HepG2 (cell line): Measurements from ENCODE around the gene RNU7-1. TPM values are rescaled to one million over a fixed set of nuclear protein-coding genes. Genes with fewer than 3 reads are reported as not detected.
A peak's percentile ranks its signal among the peaks of the same experiment; 100 is the strongest.

Experiments
- FOXP1 ChIP-seq, 2 experiments: fragments of 450-650 bp in 1 of 2; IDR thresholded peaks; 2 replicates each; pipeline ENCODE4 v1.6.1; 2017 to 2018; ENCODE audit warnings: antibody characterized with exemption in 1 of 2
- HOXA5 ChIP-seq: sonication (generic); formaldehyde crosslinking; IDR thresholded peaks from 2 replicates; pipeline ENCODE4 v1.4.0; 2020; ENCODE audit warnings: missing genetic modification reagents
- MAZ ChIP-seq, 2 experiments: sonication (generic) in 1 of 2; formaldehyde crosslinking in 1 of 2; IDR thresholded peaks; 2 replicates each; pipeline versions ENCODE4 v1.5.0 to v1.6.1; 2012 to 2020; ENCODE audit warnings: low read depth in 2 of 2, mild to moderate bottlenecking in 2 of 2, borderline replicate concordance in 1 of 2, improper control_type of control experiment in 1 of 2, low read length in 1 of 2, missing genetic modification reagents in 1 of 2, moderate library complexity in 1 of 2
- PCBP2 ChIP-seq: fragments of 200-400 bp; formaldehyde crosslinking; optimal IDR thresholded peaks from 2 replicates; pipeline ENCODE3; 2018; ENCODE audit warnings: low read length, low read depth; ENCODE audit not compliant: poor library complexity, severe bottlenecking
- RBM39 ChIP-seq: fragments of 200-400 bp; formaldehyde crosslinking; IDR thresholded peaks from one replicate; pipeline ENCODE4 v1.6.1; 2018; ENCODE audit warnings: antibody characterized with exemption, mild to moderate bottlenecking, low read depth, low read length; ENCODE audit not compliant: poor library complexity, severe bottlenecking
- TCF12 ChIP-seq, 2 experiments: fragments of 450-650 bp in 1 of 2; sonication (generic) in 1 of 2; formaldehyde crosslinking in 1 of 2; IDR thresholded peaks; 2 replicates each; pipeline versions ENCODE4 v1.6.1 to v1.8.0; 2017 to 2022; ENCODE audit warnings: antibody characterized with exemption in 1 of 2, mild to moderate bottlenecking in 1 of 2, missing genetic modification reagents in 1 of 2, moderate library complexity in 1 of 2
- THAP11 ChIP-seq: IDR thresholded peaks from 2 replicates; pipeline ENCODE4 v1.6.1; 2016; ENCODE audit warnings: missing biosample characterization, missing genetic modification reagents
- ZBTB21 ChIP-seq: sonication (generic); formaldehyde crosslinking; IDR thresholded peaks from 2 replicates; pipeline ENCODE4 v1.4.0; 2020; ENCODE audit warnings: missing genetic modification reagents
- ZNF12 ChIP-seq: sonication (generic); formaldehyde crosslinking; IDR thresholded peaks from 2 replicates; pipeline ENCODE4 v1.5.0; 2020; ENCODE audit warnings: missing genetic modification reagents
- ZNF207 ChIP-seq: fragments of 450-650 bp; IDR thresholded peaks from 2 replicates; pipeline ENCODE4 v1.6.1; 2016; ENCODE audit warnings: antibody characterized with exemption, borderline replicate concordance
- ZNF33B ChIP-seq: sonication (generic); formaldehyde crosslinking; IDR thresholded peaks from 2 replicates; pipeline ENCODE4 v1.5.1; 2020; ENCODE audit warnings: mild to moderate bottlenecking, missing genetic modification reagents
- ZNF672 ChIP-seq: sonication (generic); formaldehyde crosslinking; IDR thresholded peaks from 2 replicates; pipeline ENCODE4 v1.8.1; 2022; ENCODE audit warnings: missing genetic modification reagents
- ZNF709 ChIP-seq: sonication (generic); formaldehyde crosslinking; IDR thresholded peaks from 2 replicates; pipeline ENCODE4 v1.5.0; 2020; ENCODE audit warnings: mild to moderate bottlenecking, missing genetic modification reagents
- ZNF768 ChIP-seq: sonication (generic); formaldehyde crosslinking; IDR thresholded peaks from 2 replicates; pipeline ENCODE4 v1.4.0; 2020; ENCODE audit warnings: missing genetic modification reagents
- ZNF775 ChIP-seq: sonication (generic); formaldehyde crosslinking; IDR thresholded peaks from 2 replicates; pipeline ENCODE4 v1.4.0; 2020; ENCODE audit warnings: missing genetic modification reagents, mild to moderate bottlenecking, moderate library complexity, borderline replicate concordance
- ZNF777 ChIP-seq: sonication (generic); formaldehyde crosslinking; IDR thresholded peaks from 2 replicates; pipeline ENCODE4 v1.4.0; 2020; ENCODE audit warnings: missing genetic modification reagents
- polyA plus RNA-seq, 8 experiments: library from polyadenylated mRNA; depleted of rRNA in 3 of 8; stranded (reverse) in 7 of 8; unstranded in 1 of 8; fragments of >200 nt; fragmentation: Illumina TruSeq in 4 of 8; extraction: Trizol in 4 of 8; gene quantifications; 2 replicates each; pipeline versions ENCODE4 v1.2.1 to v1.2.3, GENCODE V29; 2011 to 2016; ENCODE audit warnings: low read depth in 4 of 8, missing spikeins in 1 of 8, mixed read lengths in 1 of 8; ENCODE audit not compliant: insufficient read depth in 1 of 8
- total RNA-seq, 5 experiments: library from RNA; depleted of rRNA; stranded (reverse); fragments of >200 nt; fragmentation: Illumina TruSeq; extraction: Trizol; gene quantifications; 2 replicates each; pipeline ENCODE4 v1.2.3, GENCODE V29; 2016; ENCODE audit warnings: low read depth in 1 of 5
- TF ChIP-seq, protein P1 (sequence below): sonication (generic); formaldehyde crosslinking; IDR thresholded peaks from 2 replicates; pipeline ENCODE4 v1.4.0; 2020; ENCODE audit warnings: low read depth, mild to moderate bottlenecking, missing genetic modification reagents
- TF ChIP-seq, protein P2 (sequence below), 2 experiments: fragments of 450-650 bp in 1 of 2; sonication (generic) in 1 of 2; formaldehyde crosslinking; IDR thresholded peaks; 2 replicates each; pipeline versions ENCODE4 v1.5.0 to v1.8.0; 2020 to 2022; ENCODE audit warnings: mild to moderate bottlenecking in 1 of 2, missing genetic modification reagents in 1 of 2
- TF ChIP-seq, protein P3 (sequence below): sonication (generic); formaldehyde crosslinking; IDR thresholded peaks from 2 replicates; pipeline ENCODE4 v1.5.0; 2020; ENCODE audit warnings: mild to moderate bottlenecking, missing genetic modification reagents, borderline replicate concordance
- TF ChIP-seq, protein P4 (sequence below): fragments of 450-650 bp; IDR thresholded peaks from 2 replicates; pipeline ENCODE4 v1.6.1; 2016
- TF ChIP-seq, protein P5 (sequence below): sonication (generic); formaldehyde crosslinking; IDR thresholded peaks from 2 replicates; pipeline ENCODE4 v1.4.0; 2020; ENCODE audit warnings: missing genetic modification reagents

The RNU7-1 gene
- total and polyA plus RNA-seq, 2 of the 13 experiments (the other 11 are each of a cell fraction or from before 2014, with no cell fraction given): not detected

DNA sequence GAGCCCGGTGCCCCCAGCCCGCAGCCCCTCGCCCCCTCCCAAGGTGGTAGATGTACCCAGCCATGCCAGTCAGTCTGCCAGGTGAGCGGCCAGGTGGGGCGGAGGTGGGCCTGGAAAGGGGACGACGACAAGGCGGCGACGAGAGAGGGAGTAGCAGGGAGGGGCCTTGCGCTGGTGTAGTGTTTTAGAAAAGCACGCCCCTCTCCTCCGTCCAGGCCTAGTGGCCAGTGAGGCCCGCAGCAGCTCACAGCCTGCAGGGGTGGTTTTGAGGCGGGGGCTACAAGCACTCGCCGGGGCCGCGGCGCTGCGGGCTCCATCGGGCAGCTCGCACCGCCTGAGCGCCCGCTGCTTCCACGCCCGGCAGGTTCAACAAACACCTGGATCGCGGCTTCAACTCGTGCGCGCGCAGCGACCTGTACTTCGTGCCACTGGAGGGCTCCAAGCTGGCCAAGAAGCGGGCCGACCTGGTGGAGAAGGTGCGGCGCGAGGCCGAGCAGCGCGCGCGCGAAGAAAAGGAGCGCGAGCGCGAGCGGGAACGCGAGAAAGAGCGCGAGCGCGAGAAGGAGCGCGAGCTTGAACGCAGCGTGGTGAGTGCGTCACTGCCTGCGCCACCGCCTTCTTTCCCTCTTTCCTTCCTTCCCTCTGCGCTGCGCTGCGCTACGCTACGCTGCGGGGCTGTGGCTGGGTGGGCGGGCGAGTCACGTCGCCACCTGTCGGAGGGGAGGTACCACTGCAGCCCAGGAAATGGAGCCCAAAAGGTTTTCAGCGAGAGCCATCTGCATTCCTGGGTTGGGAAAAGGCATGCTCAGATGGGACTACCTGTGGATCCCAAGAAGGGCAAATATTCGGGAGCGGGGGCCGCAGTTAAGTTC is 5.9 kb upstream of the RNU7-1 start (continued):
- TF ChIP-seq ZNF33B (CRISPR knock-in tag) (peak; percentile 56; the same call in 1 of the 2 replicates), THAP11 (peak; percentile 95), TCF12 (IDR thresholded peaks at IDR 0.05) (no peak), TCF12 (CRISPR knock-in tag; IDR thresholded peaks at IDR 0.05) (peak; percentile 79), ZBTB21 (peak; percentile 88), FOXP1 (IDR thresholded peaks at IDR 0.05) (no peak), FOXP1 (CRISPR knock-in tag; IDR thresholded peaks at IDR 0.05) (no peak), ZNF709 (CRISPR knock-in tag) (peak; percentile 95), PCBP2 (no peak), ZNF777 (CRISPR knock-in tag) (no peak), ZNF207 (no peak), ZNF768 (CRISPR knock-in tag) (peak; percentile 76; the same call in 1 of the 2 replicates), RBM39 (peak; percentile 95), ZNF12 (CRISPR knock-in tag) (peak; percentile 80; the same call in 1 of the 2 replicates), ZNF775 (CRISPR knock-in tag) (no peak), MAZ (IDR thresholded peaks at IDR 0.05; ENCODE audit: borderline replicate concordance, low read depth, low read length) (no peak), MAZ (CRISPR knock-in tag; IDR thresholded peaks at IDR 0.05; ENCODE audit: low read depth) (peak; percentile 90), HOXA5 (no peak), ZNF672 (CRISPR knock-in tag) (no peak)
- TF ChIP-seq, protein P1, sequence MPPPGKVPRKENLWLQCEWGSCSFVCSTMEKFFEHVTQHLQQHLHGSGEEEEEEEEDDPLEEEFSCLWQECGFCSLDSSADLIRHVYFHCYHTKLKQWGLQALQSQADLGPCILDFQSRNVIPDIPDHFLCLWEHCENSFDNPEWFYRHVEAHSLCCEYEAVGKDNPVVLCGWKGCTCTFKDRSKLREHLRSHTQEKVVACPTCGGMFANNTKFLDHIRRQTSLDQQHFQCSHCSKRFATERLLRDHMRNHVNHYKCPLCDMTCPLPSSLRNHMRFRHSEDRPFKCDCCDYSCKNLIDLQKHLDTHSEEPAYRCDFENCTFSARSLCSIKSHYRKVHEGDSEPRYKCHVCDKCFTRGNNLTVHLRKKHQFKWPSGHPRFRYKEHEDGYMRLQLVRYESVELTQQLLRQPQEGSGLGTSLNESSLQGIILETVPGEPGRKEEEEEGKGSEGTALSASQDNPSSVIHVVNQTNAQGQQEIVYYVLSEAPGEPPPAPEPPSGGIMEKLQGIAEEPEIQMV (CRISPR knock-in tag): 0 out of 2 replicates have a peak, but pooled peaks have one; percentile 52
- TF ChIP-seq, protein P2, sequence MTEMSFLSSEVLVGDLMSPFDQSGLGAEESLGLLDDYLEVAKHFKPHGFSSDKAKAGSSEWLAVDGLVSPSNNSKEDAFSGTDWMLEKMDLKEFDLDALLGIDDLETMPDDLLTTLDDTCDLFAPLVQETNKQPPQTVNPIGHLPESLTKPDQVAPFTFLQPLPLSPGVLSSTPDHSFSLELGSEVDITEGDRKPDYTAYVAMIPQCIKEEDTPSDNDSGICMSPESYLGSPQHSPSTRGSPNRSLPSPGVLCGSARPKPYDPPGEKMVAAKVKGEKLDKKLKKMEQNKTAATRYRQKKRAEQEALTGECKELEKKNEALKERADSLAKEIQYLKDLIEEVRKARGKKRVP (CRISPR knock-in tag; IDR thresholded peaks at IDR 0.05): no peak; a peak in 1 of 4 replicates
- TF ChIP-seq, protein P3, sequence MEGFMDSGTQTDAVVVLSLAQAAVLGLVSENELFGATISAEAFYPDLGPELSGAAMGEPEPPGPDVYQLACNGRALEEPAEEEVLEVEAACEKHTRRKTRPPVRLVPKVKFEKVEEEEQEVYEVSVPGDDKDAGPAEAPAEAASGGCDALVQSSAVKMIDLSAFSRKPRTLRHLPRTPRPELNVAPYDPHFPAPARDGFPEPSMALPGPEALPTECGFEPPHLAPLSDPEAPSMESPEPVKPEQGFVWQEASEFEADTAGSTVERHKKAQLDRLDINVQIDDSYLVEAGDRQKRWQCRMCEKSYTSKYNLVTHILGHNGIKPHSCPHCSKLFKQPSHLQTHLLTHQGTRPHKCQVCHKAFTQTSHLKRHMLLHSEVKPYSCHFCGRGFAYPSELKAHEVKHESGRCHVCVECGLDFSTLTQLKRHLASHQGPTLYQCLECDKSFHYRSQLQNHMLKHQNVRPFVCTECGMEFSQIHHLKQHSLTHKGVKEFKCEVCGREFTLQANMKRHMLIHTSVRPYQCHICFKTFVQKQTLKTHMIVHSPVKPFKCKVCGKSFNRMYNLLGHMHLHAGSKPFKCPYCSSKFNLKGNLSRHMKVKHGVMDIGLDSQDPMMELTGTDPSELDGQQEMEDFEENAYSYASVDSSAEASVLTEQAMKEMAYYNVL: peak; percentile 97
- TF ChIP-seq, protein P4, sequence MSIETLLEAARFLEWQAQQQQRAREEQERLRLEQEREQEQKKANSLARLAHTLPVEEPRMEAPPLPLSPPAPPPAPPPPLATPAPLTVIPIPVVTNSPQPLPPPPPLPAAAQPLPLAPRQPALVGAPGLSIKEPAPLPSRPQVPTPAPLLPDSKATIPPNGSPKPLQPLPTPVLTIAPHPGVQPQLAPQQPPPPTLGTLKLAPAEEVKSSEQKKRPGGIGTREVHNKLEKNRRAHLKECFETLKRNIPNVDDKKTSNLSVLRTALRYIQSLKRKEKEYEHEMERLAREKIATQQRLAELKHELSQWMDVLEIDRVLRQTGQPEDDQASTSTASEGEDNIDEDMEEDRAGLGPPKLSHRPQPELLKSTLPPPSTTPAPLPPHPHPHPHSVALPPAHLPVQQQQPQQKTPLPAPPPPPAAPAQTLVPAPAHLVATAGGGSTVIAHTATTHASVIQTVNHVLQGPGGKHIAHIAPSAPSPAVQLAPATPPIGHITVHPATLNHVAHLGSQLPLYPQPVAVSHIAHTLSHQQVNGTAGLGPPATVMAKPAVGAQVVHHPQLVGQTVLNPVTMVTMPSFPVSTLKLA: peak; percentile 60
- TF ChIP-seq, protein P5, sequence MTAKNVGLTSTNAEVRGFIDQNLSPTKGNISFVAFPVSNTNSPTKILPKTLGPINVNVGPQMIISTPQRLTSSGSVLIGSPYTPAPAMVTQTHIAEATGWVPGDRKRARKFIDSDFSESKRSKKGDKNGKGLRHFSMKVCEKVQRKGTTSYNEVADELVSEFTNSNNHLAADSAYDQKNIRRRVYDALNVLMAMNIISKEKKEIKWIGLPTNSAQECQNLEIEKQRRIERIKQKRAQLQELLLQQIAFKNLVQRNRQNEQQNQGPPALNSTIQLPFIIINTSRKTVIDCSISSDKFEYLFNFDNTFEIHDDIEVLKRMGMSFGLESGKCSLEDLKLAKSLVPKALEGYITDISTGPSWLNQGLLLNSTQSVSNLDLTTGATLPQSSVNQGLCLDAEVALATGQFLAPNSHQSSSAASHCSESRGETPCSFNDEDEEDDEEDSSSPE (CRISPR knock-in tag): peak; percentile 94
